GM19467 (cell line): ENCODE measurements around the gene MAP3K3.
A peak's percentile ranks its signal among the peaks of the same experiment; 100 is the strongest.

Experiments
- ATAC-seq: cut with Tn5 transposase; IDR thresholded peaks from one replicate; pipeline ENCODE4 v1.9.1; 2021; ENCODE audit warnings: mild to moderate bottlenecking, moderate library complexity; ENCODE audit not compliant: unreplicated experiment

The MAP3K3 gene

GRCh38 chr17:63621684-63622573 lies at the start of gene MAP3K3:
Gene MAP3K3 (plus strand): TSS chr17:63622417. CDS start chr17:63622760, 343 bp downstream.
- ATAC-seq, result peak; percentile 91

GRCh38 chr17:63573634-63574033 lies 48.6 kb upstream of the MAP3K3 start:
- no peak for ATAC-seq

GRCh38 chr17:63578027-63578768 lies 44.0 kb upstream of the MAP3K3 start:
- ATAC-seq, result no peak

- ATAC-seq, result no peak
Measured at GRCh38 chr17:63578769-63579111, 43.5 kb upstream of the MAP3K3 start.

GRCh38 chr17:63579633-63580032 lies 42.6 kb upstream of the MAP3K3 start:
- no peak for ATAC-seq

GRCh38 chr17:63587770-63588169 lies 34.4 kb upstream of the MAP3K3 start:
- ATAC-seq, result no peak

- no peak for ATAC-seq
Measured at GRCh38 chr17:63588797-63589196, 33.4 kb upstream of the MAP3K3 start.

- ATAC-seq, result no peak
Measured at GRCh38 chr17:63589646-63590045, 32.6 kb upstream of the MAP3K3 start.

- no peak for ATAC-seq
Measured at GRCh38 chr17:63592797-63593196, 29.4 kb upstream of the MAP3K3 start.

- ATAC-seq, result no peak
Measured at GRCh38 chr17:63595132-63595531, 27.1 kb upstream of the MAP3K3 start.

GRCh38 chr17:63596856-63597586 lies 25.2 kb upstream of the MAP3K3 start:
- no peak for ATAC-seq

GRCh38 chr17:63598281-63598680 lies 23.9 kb upstream of the MAP3K3 start:
- no peak for ATAC-seq

GRCh38 chr17:63600569-63601438 lies 21.4 kb upstream of the MAP3K3 start, which contains the start of gene TACO1:
Gene TACO1 (plus strand): TSS chr17:63600895. CDS start chr17:63601084, 189 bp downstream.
- peak; percentile 76 for ATAC-seq

GRCh38 chr17:63601439-63602371 lies 20.5 kb upstream of the MAP3K3 start:
- no peak for ATAC-seq

- ATAC-seq, result no peak
Measured at GRCh38 chr17:63609816-63610573, 12.2 kb upstream of the MAP3K3 start.

GRCh38 chr17:63610854-63611253 lies 11.4 kb upstream of the MAP3K3 start:
- no peak for ATAC-seq

- no peak for ATAC-seq
Measured at GRCh38 chr17:63611354-63611753, 10.9 kb upstream of the MAP3K3 start.

- no peak for ATAC-seq
Measured at GRCh38 chr17:63613663-63614062, 8.6 kb upstream of the MAP3K3 start.
